Measurements from ENCODE around the gene NEUROD2.

DNA sequence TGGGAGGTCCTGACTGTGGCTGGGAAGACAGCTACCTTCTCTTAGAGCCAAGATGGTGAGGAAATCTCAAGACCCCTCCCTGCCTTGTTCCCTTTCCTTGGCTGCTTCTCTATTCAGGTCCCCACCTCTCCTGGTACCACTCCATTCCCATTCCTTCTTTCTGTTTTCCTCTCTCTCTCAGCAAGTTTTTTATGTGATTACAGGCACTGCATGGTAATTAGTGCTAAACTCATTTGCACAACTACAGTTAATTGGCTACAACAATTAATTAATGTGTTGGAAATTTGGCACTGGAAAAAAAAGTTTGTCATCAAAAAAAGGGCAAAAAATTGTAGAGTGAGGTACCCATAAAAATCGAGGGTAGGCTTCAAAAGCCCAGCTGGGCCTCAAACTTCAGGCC is 45.3 kb downstream of the NEUROD2 start:
- TF ChIP-seq, protein P1, sequence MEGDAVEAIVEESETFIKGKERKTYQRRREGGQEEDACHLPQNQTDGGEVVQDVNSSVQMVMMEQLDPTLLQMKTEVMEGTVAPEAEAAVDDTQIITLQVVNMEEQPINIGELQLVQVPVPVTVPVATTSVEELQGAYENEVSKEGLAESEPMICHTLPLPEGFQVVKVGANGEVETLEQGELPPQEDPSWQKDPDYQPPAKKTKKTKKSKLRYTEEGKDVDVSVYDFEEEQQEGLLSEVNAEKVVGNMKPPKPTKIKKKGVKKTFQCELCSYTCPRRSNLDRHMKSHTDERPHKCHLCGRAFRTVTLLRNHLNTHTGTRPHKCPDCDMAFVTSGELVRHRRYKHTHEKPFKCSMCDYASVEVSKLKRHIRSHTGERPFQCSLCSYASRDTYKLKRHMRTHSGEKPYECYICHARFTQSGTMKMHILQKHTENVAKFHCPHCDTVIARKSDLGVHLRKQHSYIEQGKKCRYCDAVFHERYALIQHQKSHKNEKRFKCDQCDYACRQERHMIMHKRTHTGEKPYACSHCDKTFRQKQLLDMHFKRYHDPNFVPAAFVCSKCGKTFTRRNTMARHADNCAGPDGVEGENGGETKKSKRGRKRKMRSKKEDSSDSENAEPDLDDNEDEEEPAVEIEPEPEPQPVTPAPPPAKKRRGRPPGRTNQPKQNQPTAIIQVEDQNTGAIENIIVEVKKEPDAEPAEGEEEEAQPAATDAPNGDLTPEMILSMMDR (IDR thresholded peaks at IDR 0.05): no peak
- no peak for TF ChIP-seq EP300 (IDR thresholded peaks at IDR 0.05)
